SK-N-MC (cell line): ENCODE results near the gene GCFC2.

Experiments used
- DNase-seq: peaks from one replicate; pipeline ENCODE4 v3.0.0-alpha.2; 2011; ENCODE audit warnings: low read depth, low spot score
- H3K27ac ChIP-seq: fragments of 200-600 bp; sonication (generic); 2 replicates; pipeline ENCODE4 v1.5.1; 2016; ENCODE audit warnings: mixed run types
- H3K36me3 ChIP-seq: fragments of 200-600 bp; sonication (generic); 2 replicates; pipeline ENCODE4 v1.6.1; 2017; ENCODE audit warnings: antibody characterized with exemption, low read length, mixed read lengths; ENCODE audit not compliant: insufficient read depth
- H3K4me3 ChIP-seq: fragments of 200-600 bp; sonication (generic); 2 replicates; pipeline ENCODE4 v1.5.1; 2016
- H3K9ac ChIP-seq: fragments of 200-600 bp; sonication (generic); 2 replicates; pipeline ENCODE4 v1.8.0; 2017; ENCODE audit warnings: mixed run types, mixed read lengths; ENCODE audit not compliant: insufficient read length
- H3K9me3 ChIP-seq: fragments of 200-600 bp; sonication (generic); 2 replicates; pipeline ENCODE4 v1.6.1; 2017; ENCODE audit warnings: low read depth, mild to moderate bottlenecking, antibody characterized with exemption, low read length, moderate library complexity, mixed read lengths
- EZH2 ChIP-seq: fragments of 200-600 bp; sonication (generic); IDR thresholded peaks from one replicate; pipeline ENCODE4 v1.6.1; 2017; ENCODE audit warnings: antibody characterized with exemption
- FOXP2 ChIP-seq: optimal IDR thresholded peaks from 2 replicates; pipeline ENCODE3; 2011; ENCODE audit warnings: mild to moderate bottlenecking, moderate library complexity; ENCODE audit not compliant: insufficient read depth; ENCODE audit errors: extremely low read length, control extremely low read depth
- POLR2AphosphoS5 ChIP-seq: IDR thresholded peaks from 2 replicates; pipeline ENCODE4 v1.6.1; 2012; ENCODE audit warnings: mild to moderate bottlenecking, low read depth, low read length, borderline replicate concordance

The GCFC2 gene

DNA sequence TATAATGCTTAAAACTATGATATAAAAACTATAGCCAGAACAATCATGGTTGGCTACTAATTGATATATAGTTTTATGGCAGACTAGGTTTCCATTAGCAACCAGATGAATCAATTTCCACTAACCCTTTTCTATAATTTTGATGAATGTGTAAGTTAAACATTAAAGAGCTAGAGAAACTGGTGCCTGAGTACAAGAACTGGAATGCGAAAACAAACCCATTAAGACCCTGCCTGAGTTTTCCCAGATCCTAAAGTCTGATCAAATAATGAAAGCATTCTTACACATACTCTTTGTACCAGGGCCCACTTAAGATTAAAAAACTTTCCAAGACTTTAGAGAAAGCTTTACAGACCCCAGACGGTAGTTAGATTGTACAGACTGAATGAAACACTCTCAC, 42.8 kb downstream of the GCFC2 start:
- Histone ChIP-seq H3K27ac (no peak overlapping the region), H3K9ac (no peak overlapping the region), H3K36me3 (peaks cover 83% of the 10 kb centered on the region), H3K9me3 (no peaks in the 10 kb centered on the region), H3K4me3 (no peak overlapping the region)
- TF ChIP-seq POLR2AphosphoS5 (no peak), EZH2 (no peak), FOXP2 (no peak)
- DNase-seq, result no peak

DNA sequence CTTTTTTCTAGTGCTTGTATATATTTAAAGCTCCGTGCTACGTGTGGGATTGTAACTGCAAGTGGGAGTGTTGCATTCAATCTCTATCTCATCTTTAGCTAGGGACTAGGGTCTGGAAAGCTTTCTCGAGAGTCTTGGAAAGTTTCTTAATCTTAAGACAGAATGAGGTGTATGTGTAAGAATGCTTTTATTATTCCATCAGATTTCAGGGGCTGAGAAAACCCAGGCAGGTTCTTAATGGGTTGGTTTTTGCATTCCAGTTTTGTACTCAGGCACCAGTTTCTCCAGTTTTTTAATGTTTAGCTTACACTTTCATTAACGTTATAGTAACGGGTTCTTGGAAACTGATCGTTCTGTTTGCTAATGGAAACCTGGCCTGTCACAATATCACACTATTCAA, 43.8 kb downstream of the GCFC2 start:
- H3K36me3 ChIP-seq, result peaks cover 87% of the 10 kb centered on the region
- no peaks in the 10 kb centered on the region for H3K9me3 ChIP-seq
- no peak overlapping the region for H3K9ac ChIP-seq
- no peak overlapping the region for H3K4me3 ChIP-seq
- TF ChIP-seq EZH2 (no peak), FOXP2 (no peak), POLR2AphosphoS5 (no peak)
- no peak for DNase-seq
- H3K27ac ChIP-seq, result no peak overlapping the region

- DNase-seq, result no peak
- Histone ChIP-seq H3K4me3 (no peak overlapping the region), H3K9me3 (peaks cover 5% of the 10 kb centered on the region), H3K9ac (no peak overlapping the region), H3K27ac (no peak overlapping the region), H3K36me3 (peaks cover 100% of the 10 kb centered on the region)
- TF ChIP-seq FOXP2, result no peak
- TF ChIP-seq EZH2, result no peak
- no peak for TF ChIP-seq POLR2AphosphoS5
Measured at GRCh38 chr2:75657798-75658197, 52.9 kb downstream of the GCFC2 start.

DNA sequence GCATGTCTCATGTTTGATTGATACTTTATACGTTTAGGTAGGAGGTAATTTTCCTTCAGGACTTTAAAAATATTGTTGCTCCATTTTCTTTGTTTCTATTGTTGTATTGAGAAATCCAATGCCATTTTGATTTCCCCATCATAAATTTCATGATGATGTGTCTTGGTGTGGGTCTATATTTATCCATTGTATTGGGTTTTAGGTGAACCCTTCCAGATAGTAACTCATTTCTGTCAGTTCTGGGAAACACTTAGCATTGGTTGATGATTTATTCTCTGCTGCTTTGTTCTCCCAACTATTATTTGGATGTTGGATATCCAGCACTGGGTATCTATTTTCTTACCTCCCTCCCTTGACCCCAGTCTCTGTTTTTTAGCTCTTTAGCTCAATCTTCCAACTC, 54.2 kb downstream of the GCFC2 start:
- no peak for DNase-seq
- TF ChIP-seq EZH2 (no peak), POLR2AphosphoS5 (no peak), FOXP2 (no peak)
- Histone ChIP-seq H3K36me3 (peaks cover 100% of the 10 kb centered on the region), H3K9ac (no peak overlapping the region), H3K27ac (no peak overlapping the region), H3K9me3 (peaks cover 5% of the 10 kb centered on the region), H3K4me3 (no peak overlapping the region)

DNA sequence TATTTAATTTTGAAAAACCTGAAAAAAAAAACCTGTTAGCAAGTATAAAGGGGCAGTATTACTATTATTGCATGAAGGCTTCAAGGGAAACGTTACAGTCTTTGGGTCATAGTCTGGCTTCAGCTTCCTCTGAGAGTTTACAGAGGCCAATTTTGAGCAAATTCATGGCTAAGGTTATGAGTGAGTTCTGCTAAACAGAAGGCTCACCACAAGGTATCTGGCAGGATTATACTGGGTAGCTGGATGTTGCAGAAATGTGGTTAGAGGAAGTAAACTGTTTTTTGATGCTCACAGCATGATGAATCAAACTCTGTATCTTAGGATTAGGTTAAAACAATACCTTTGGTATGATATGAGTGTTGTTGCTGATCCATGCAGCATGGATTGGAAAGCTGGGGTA, 54.9 kb downstream of the GCFC2 start:
- H3K9ac ChIP-seq, result no peak overlapping the region
- no peak for DNase-seq
- H3K4me3 ChIP-seq, result no peak overlapping the region
- H3K9me3 ChIP-seq, result peaks cover 3% of the 10 kb centered on the region
- no peak for TF ChIP-seq EZH2
- H3K36me3 ChIP-seq, result peaks cover 100% of the 10 kb centered on the region
- no peak overlapping the region for H3K27ac ChIP-seq

GRCh38 chr2:75654012-75654411, 56.7 kb downstream of the GCFC2 start:
- no peak overlapping the region for H3K27ac ChIP-seq
- TF ChIP-seq POLR2AphosphoS5, result no peak
- no peak for TF ChIP-seq FOXP2
- TF ChIP-seq EZH2, result no peak
- peaks cover 100% of the 10 kb centered on the region for H3K36me3 ChIP-seq
- no peak overlapping the region for H3K9ac ChIP-seq
- H3K9me3 ChIP-seq, result no peaks in the 10 kb centered on the region; the same call in 1 of the 2 replicates
- no peak overlapping the region for H3K4me3 ChIP-seq
- DNase-seq, result no peak

DNA sequence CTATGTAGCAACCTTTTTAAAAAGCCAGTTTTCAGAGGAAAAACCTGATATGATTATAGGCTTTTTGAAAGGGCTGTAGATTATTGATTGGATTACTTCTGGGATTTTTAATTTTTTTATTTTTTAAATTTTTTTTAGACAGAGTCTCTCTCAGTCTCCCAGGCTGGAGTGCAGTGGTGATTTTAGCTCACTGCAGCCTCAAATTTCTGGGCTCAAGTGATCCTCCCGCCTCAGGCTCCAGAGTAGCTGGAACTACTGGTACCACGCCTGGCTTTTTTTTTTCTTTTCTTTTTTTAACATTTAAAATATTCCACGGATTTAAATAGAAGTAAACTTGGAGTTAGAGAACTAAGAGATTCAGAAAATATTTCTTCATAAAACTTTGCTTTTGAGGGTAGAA, 62.9 kb downstream of the GCFC2 start:
- DNase-seq, result no peak
- Histone ChIP-seq H3K36me3 (peaks cover 49% of the 10 kb centered on the region), H3K27ac (no peak overlapping the region), H3K4me3 (peak overlapping the region; percentile 97), H3K9me3 (no peaks in the 10 kb centered on the region; the same call in 1 of the 2 replicates), H3K9ac (peak overlapping the region; percentile 95)
- TF ChIP-seq FOXP2, result no peak
- no peak for TF ChIP-seq POLR2AphosphoS5
- TF ChIP-seq EZH2, result no peak

DNA sequence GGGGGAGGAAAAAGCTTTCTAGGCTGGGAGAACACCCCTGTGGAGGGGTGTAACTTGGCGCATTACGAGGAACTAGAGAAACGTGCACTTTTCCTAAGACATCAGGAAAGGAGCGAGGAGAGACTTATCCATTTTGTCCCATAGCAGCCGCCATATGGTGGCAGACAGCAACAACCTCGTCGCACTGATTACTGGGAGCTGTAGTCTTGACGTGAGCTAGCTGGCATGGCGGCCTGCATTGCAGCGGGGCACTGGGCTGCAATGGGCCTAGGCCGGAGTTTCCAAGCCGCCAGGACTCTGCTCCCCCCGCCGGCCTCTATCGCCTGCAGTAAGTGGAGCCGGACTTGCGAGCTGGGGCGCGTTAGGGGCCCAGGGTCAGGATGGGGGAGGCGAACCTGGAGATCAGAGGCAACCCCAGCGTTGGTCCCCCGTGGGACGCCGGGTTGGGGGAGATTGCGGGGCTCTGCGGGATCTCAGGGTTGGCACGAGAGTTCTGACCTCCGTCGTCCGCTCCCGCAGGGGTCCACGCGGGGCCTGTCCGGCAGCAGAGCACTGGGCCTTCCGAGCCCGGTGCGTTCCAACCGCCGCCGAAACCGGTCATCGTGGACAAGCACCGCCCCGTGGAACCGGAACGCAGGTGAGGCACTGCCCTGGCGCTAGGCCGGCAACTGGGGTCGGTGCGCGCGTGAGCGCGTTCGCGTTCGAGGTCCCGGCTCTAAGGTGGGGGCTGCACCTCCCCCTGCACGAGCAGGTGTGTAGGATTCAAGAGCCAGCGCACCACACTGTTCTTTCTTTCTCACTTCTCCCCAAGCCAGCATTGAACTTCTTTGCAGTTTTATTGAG, 63.9 kb downstream of the GCFC2 start, which contains the start of gene MRPL19:
TSS of gene MRPL19 (plus strand) at position 201 of the 843 bp plus-strand sequence. CDS start at position 226, 25 bp downstream.
- Histone ChIP-seq H3K9ac (peak within 1 kb of the TSS; percentile 95), H3K36me3 (peaks cover 39% of the 10 kb centered on the region), H3K9me3 (no peaks in the 10 kb centered on the region; the same call in 1 of the 2 replicates), H3K4me3 (peak within 1 kb of the TSS; percentile 97), H3K27ac (peak within 1 kb of the TSS; percentile 33; the same call in 1 of the 2 replicates)
- TF ChIP-seq FOXP2 (peak; percentile 93), POLR2AphosphoS5 (peak; percentile 81), EZH2 (no peak)
- DNase-seq, result peak; percentile 81
